Hair follicle dermal papilla cell (primary cell): ENCODE results near the gene SDR42E2. TPM values are rescaled to one million over a fixed set of nuclear protein-coding genes. Genes with fewer than 3 reads are reported as not detected.

Experiments
- total RNA-seq: library from RNA; depleted of rRNA; stranded (reverse); fragments of >200 nt; gene quantifications from 2 replicates; pipeline ENCODE4 v1.2.3, GENCODE V29; 2012

Gene SDR42E2
- total RNA-seq, result not detected in 2 replicates

DNA sequence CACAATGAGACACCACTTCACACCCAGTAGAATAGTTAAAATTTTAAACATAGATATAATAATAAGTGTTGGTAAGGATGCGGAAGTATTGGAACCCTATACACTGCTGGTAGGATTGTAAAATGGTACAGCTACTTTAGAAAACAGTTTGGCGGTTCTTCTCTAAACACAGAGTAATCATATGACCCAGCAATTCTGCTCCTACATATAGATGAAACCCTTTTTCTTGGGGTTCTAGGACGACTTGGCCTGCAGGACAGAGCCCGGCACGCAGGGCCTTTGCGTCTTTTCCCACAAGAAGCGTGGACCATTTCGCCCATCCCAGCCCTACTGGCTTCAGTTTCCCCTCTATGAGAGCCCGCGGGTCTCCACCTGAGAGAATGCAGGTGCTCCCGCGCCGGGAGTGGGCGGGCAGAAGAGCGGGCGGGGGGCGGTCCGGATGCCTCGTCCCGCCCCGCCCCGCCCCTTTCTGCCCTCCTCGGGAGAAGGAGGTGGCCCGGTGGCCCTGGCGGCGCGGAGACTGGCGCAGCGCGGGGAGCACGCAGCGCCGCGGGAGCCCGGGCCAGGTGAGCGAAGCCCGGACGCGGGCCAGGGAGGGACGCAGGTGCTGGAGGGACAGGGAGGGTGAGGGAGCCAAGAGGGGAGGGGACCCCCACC, at the start of gene SDR42E2:
TSS of gene SDR42E2 (plus strand) at position 508 of the 657 bp plus-strand sequence. CDS start 3,077 bp downstream, outside the sequence.

DNA sequence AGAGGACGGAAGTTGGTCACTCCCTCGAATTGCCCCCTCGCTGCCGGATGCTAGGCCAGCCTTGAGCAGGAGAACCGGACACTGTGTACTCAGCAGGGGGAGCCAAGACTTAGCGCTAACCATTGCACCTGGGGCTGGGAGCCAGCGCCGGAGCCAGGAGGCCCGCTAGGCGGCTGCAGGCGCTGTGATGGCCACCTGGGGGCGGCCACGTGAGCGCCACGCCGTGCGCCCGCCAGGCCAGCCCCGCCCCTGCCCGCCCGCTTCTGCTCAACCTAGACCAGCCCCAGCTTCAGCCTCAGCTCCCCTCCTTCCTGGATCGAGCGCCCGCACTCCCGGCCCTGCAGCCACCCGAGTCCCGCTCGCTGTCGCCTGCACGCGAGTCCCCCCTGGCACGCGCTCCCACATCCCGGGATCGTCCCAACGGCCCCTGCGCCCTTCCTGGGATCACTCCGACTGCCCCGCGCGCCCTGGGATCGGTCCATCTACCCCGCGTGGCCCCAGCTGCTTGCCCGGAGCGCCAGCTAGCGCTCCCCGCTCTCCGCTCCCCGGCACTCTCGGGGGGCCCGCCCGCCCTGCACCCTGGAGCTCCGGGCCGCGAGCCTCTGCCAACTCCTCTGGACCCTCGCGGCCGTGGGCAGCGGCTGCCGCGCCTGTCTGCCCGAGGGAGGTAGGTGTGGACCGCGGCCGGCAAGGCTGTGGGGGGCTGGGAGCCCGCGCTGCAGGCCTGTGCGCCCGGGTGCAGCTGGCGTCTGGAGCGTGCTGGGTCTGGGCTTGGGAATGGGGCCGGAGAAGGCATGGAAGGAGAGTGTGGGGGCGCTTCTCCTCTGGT, 43.9 kb downstream of the SDR42E2 start, which contains the start of gene EEF2K:
TSS of gene EEF2K (plus strand) at position 266 of the 829 bp plus-strand sequence. CDS start 19,452 bp downstream, outside the sequence.

Other genes starting within 250 kb of the SDR42E2 start
- 139 and 142 TPM in 2 replicates for gene UQCRC2, start 209.1 kb upstream of the SDR42E2 start, total RNA-seq
- gene PDZD9, start 161.4 kb upstream of the SDR42E2 start, total RNA-seq, result not detected in 2 replicates
- gene MOSMO, start 154.4 kb upstream of the SDR42E2 start, total RNA-seq, result 16.0 and 21.1 TPM in 2 replicates
- 0.24 and 0.32 TPM in 2 replicates for gene VWA3A, start 70.0 kb upstream of the SDR42E2 start, total RNA-seq
- gene EEF2K, start 43.8 kb downstream of the SDR42E2 start, total RNA-seq, result 25.3 and 41.4 TPM in 2 replicates
- 22.3 and 27.1 TPM in 2 replicates for gene POLR3E, start 134.9 kb downstream of the SDR42E2 start, total RNA-seq
- 46.0 and 56.8 TPM in 2 replicates for gene CDR2, start 212.1 kb downstream of the SDR42E2 start, total RNA-seq